BJ (cell line): ENCODE data around the gene HOMEZ. TPM values are rescaled to one million over a fixed set of nuclear protein-coding genes. Genes with fewer than 3 reads are reported as not detected.

Experiments
- CTCF ChIA-PET: fragments of 350-600 bp; formaldehyde crosslinking; extraction: SDS; loops from one replicate; lab custom pipeline; 2021; ENCODE audit warnings: antibody characterized with exemption, inconsistent platforms; lab: Yijun Ruan, JAX
- POLR2A ChIA-PET: fragments of 300-600 bp; sonication (Branson Sonifier 250); formaldehyde crosslinking; extraction: SDS; loops from one replicate; lab custom pipeline; 2021; ENCODE audit warnings: antibody characterized with exemption; lab: Charles Lee
- DNase-seq: peaks from one replicate; pipeline ENCODE4 v3.0.0-alpha.2; 2011; ENCODE audit warnings: low read depth
- H3K27me3 ChIP-seq: 2 replicates; pipeline ENCODE4 v1.6.0; 2011; ENCODE audit warnings: low read length; ENCODE audit not compliant: control insufficient read depth, insufficient read depth
- H3K36me3 ChIP-seq: 2 replicates; pipeline ENCODE4 v1.5.1; 2011; ENCODE audit warnings: low read length; ENCODE audit not compliant: control insufficient read depth, insufficient read depth
- H3K4me3 ChIP-seq: 2 replicates; pipeline ENCODE4 v1.5.1; 2011; ENCODE audit warnings: low read depth, mild to moderate bottlenecking, control low read depth, low read length
- polyA plus RNA-seq: library from polyadenylated mRNA; depleted of rRNA; stranded (reverse); fragments of >200 nt; gene quantifications from 2 replicates; pipeline ENCODE4 v1.2.3, GENCODE V29; 2011
- TF ChIP-seq, protein P1 (sequence below): IDR thresholded peaks from 2 replicates; pipeline ENCODE4 v1.5.1; 2011; ENCODE audit warnings: low read depth, mild to moderate bottlenecking, control low read depth, inconsistent platforms, low read length, moderate library complexity; ENCODE audit not compliant: insufficient read depth

Gene HOMEZ
- polyA plus RNA-seq, 1 experiment, result 16.0 TPM

DNA sequence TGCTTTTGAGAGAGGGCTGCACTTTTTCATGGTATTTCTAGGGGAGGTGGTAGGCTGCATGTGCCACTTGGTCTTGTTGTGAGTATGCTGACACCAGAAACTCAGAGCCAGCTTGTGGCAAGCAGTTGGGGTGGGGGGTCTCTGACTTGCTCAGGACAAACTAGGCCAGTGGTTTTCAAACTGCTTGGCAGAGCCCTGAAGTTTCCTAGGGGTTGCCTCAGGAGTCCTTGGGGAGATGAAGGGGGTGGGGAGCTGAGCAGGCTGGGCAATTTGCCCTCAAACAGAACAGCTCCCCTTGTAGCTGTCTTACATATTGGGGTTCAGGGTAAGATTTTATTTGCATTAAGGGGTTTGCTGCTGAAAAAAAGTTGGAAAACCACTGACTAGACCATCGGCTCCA is 24.6 kb upstream of the HOMEZ start:
- Histone ChIP-seq H3K36me3 (peaks cover 23% of the 10 kb centered on the region), H3K27me3 (no peaks in the 10 kb centered on the region), H3K4me3 (no peak overlapping the region)
- ChIA-PET CTCF (interaction anchor here (0.6 to 1.0 kb wide), 2 partner anchors 9 kb away, joined by 3 read pairs; no protein-coding TSS in a partner anchor), POLR2A (interaction anchor here (1.1 kb wide), 1 partner anchor 11 kb away, joined by 3 read pairs; the partner anchor contains the start of gene PABPN1)
- no peak for DNase-seq
- TF ChIP-seq, protein P1, sequence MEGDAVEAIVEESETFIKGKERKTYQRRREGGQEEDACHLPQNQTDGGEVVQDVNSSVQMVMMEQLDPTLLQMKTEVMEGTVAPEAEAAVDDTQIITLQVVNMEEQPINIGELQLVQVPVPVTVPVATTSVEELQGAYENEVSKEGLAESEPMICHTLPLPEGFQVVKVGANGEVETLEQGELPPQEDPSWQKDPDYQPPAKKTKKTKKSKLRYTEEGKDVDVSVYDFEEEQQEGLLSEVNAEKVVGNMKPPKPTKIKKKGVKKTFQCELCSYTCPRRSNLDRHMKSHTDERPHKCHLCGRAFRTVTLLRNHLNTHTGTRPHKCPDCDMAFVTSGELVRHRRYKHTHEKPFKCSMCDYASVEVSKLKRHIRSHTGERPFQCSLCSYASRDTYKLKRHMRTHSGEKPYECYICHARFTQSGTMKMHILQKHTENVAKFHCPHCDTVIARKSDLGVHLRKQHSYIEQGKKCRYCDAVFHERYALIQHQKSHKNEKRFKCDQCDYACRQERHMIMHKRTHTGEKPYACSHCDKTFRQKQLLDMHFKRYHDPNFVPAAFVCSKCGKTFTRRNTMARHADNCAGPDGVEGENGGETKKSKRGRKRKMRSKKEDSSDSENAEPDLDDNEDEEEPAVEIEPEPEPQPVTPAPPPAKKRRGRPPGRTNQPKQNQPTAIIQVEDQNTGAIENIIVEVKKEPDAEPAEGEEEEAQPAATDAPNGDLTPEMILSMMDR, result no peak

DNA sequence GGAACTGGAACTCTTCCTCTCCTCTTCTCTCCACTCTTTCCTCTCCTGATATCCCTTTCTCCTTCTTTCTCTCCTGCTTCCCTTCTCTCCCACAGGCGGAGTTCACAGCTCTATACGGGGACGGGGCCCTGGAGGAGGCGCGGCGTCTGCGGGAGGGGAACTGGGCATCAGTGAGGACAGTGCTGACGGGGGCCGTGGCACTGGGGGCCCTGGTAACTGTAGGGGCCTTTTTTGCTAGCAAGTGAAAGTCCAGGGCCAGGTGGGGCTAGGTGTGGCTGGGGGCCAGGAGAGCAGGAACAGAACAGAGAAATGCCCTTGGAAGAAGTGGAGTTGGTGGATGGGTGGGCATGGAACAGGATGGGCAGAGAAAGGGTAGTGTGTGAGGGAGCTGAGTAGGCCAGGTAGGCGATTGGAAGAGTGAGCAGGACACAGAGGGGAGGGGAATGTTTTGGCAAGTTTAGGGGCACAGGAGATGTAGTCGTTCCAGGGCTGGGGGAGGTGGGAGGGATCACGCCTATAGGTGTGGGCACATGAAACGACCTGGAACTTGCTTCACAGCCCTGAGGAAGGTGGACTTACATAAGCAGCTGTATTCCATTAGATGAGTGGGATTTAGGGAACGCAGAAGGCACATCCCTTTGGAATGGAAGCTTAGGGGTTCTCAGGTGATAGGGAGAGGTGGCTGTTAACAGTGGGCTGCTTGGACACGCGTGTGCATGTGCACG is 23.0 kb upstream of the HOMEZ start:
- ChIA-PET CTCF (no interaction called here), POLR2A (no interaction called here)
- no peaks in the 10 kb centered on the region for H3K27me3 ChIP-seq
- no peak for DNase-seq
- TF ChIP-seq, protein P1, result no peak
- peaks cover 23% of the 10 kb centered on the region for H3K36me3 ChIP-seq
- H3K4me3 ChIP-seq, result no peak overlapping the region

DNA sequence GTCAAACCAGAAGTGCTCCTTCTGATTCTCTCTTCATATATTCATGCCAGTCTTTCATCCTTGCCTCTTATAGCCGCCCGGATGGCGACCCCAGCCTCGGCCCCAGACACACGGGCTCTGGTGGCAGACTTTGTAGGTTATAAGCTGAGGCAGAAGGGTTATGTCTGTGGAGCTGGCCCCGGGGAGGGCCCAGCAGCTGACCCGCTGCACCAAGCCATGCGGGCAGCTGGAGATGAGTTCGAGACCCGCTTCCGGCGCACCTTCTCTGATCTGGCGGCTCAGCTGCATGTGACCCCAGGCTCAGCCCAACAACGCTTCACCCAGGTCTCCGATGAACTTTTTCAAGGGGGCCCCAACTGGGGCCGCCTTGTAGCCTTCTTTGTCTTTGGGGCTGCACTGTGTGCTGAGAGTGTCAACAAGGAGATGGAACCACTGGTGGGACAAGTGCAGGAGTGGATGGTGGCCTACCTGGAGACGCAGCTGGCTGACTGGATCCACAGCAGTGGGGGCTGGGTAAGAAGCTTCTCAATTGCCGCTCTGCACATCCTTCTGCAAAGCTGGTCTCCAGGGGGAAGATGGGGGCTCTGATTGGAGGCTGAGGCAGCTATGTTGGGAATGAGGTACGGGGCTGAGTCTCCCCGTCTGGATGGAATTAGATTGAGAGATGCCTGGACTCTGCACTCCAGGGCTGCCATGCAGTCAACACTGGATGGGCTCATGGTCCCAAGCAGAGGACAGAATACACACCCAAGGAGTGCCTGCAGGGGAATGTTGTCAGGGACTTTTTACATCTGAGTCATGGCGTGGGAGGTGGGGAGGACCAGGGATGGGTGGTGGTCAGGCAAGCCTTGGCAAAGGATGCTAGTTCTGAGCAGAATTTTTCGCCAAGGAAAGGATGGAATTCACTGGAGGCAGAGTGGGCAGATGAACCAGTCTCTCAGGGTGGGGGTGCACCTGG is 22.0 kb upstream of the HOMEZ start:
- peak overlapping the region; percentile 91 for H3K4me3 ChIP-seq
- ChIA-PET CTCF (interaction anchor here (1.4 kb wide), 1 partner anchor 13 kb away, joined by 7 read pairs; no protein-coding TSS in a partner anchor), POLR2A (no interaction called here)
- H3K36me3 ChIP-seq, result peaks cover 23% of the 10 kb centered on the region
- no peaks in the 10 kb centered on the region for H3K27me3 ChIP-seq
- TF ChIP-seq, protein P1, result no peak
- DNase-seq, result no peak

DNA sequence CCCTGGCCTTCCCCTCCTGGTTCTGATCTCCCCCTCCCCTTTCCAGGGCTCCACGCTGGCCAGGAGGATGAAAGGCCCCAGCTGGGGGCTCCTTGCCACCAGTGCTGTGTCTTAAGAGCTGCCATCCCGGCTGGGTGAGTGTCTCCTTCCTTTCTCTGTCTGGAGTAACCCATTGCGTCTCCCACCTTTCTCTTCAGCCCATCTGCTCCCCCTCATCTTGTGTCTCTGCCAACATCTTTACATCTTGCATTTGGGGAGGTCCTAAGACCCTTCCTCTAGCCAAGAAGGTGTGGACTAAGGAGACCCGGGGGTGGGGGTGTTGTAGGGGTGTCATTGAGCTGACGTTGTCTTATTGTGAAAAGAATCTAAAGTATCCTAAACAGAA is 21.2 kb upstream of the HOMEZ start:
- H3K27me3 ChIP-seq, result no peaks in the 10 kb centered on the region
- CTCF ChIA-PET, result interaction anchor here (0.6 to 1.4 kb wide), 5 partner anchors 10 to 31 kb away, joined by 3 to 7 read pairs (median 3); no protein-coding TSS in a partner anchor
- H3K4me3 ChIP-seq, result peak overlapping the region; percentile 91
- POLR2A ChIA-PET, result interaction anchor here (0.6 to 1.0 kb wide), 3 partner anchors 10 to 171 kb away, joined by 4 to 10 read pairs (median 9); partner anchors contain the start of gene PABPN1
- TF ChIP-seq, protein P1, result no peak
- peaks cover 23% of the 10 kb centered on the region for H3K36me3 ChIP-seq
- no peak for DNase-seq
